C4-2B (cell line): ENCODE results near the gene DUSP9.

ENCODE experiments used
- H3K27ac ChIP-seq: fragments of 450-650 bp; 2 replicates; pipeline ENCODE4 v1.5.1; 2017
- CTCF ChIP-seq: fragments of 450-650 bp; conservative IDR thresholded peaks from 2 replicates; pipeline ENCODE4 v1.5.1; 2017; ENCODE audit warnings: mild to moderate bottlenecking
- ZFX ChIP-seq: fragments of 450-650 bp; IDR thresholded peaks from 2 replicates; pipeline ENCODE4 v1.6.1; 2017

Gene DUSP9

GRCh38 chrX:153634236-153634635 is 12.8 kb upstream of the DUSP9 start:
- no peak overlapping the region for H3K27ac ChIP-seq
- TF ChIP-seq ZFX (no peak), CTCF (no peak)

- no peak for TF ChIP-seq ZFX
- no peak for TF ChIP-seq CTCF
- no peak overlapping the region for H3K27ac ChIP-seq
These were observed 12.2 kb upstream of the DUSP9 start for GRCh38 chrX:153634832-153635231.

GRCh38 chrX:153635388-153635787 is 11.6 kb upstream of the DUSP9 start:
- TF ChIP-seq ZFX = no peak
- no peak for TF ChIP-seq CTCF
- H3K27ac ChIP-seq = no peak overlapping the region

- TF ChIP-seq ZFX (no peak), CTCF (no peak)
These were observed 11.0 kb upstream of the DUSP9 start for GRCh38 chrX:153635788-153636668.

GRCh38 chrX:153636716-153637115 is 10.3 kb upstream of the DUSP9 start:
- no peak for TF ChIP-seq ZFX
- no peak for TF ChIP-seq CTCF

More at GRCh38 chrX:153635788-153636668, 11.0 kb upstream of the DUSP9 start:
- H3K27ac ChIP-seq = no peak overlapping the region

GRCh38 chrX:153637121-153638040 is 9.6 kb upstream of the DUSP9 start:
- no peak for TF ChIP-seq ZFX
- no peak for TF ChIP-seq CTCF
- H3K27ac ChIP-seq = no peak overlapping the region

More at GRCh38 chrX:153636716-153637115, 10.3 kb upstream of the DUSP9 start:
- H3K27ac ChIP-seq = no peak overlapping the region

- no peak for TF ChIP-seq CTCF
- no peak for TF ChIP-seq ZFX
- H3K27ac ChIP-seq = no peak overlapping the region
These were observed 9.0 kb upstream of the DUSP9 start for GRCh38 chrX:153638041-153638371.
